Fibroblast of lung (primary cell): Measurements from ENCODE around the gene AK8. TPM values are rescaled to one million over a fixed set of nuclear protein-coding genes. Genes with fewer than 3 reads are reported as not detected.

Experiments
- DNase-seq, 2 donors: peaks; one replicate each; pipeline versions ENCODE4 v3.0.0 to v3.0.0-alpha.2; 2010; ENCODE audit warnings: low read depth in 2 of 2
- H2AFZ ChIP-seq: 2 replicates; pipeline ENCODE4 v1.5.1; 2012; ENCODE audit warnings: low read length, control low read depth, inconsistent platforms
- H3K27ac ChIP-seq: 2 replicates; pipeline ENCODE4 v1.5.1; 2011; ENCODE audit warnings: low read length, control low read depth; ENCODE audit not compliant: insufficient read depth
- H3K27me3 ChIP-seq: 2 replicates; pipeline ENCODE4 v1.5.1; 2011; ENCODE audit warnings: mild to moderate bottlenecking, low read length; ENCODE audit not compliant: control insufficient read depth, insufficient read depth
- H3K36me3 ChIP-seq: 2 replicates; pipeline ENCODE4 v1.5.1; 2011; ENCODE audit warnings: low read length; ENCODE audit not compliant: control insufficient read depth, insufficient read depth
- H3K4me1 ChIP-seq: 2 replicates; pipeline ENCODE4 v1.5.1; 2011; ENCODE audit warnings: low read length; ENCODE audit not compliant: control insufficient read depth, insufficient read depth; ENCODE audit errors: extremely low read depth
- H3K4me2 ChIP-seq: 2 replicates; pipeline ENCODE4 v1.5.1; 2011; ENCODE audit warnings: low read length, control low read depth; ENCODE audit not compliant: insufficient read depth; ENCODE audit errors: extremely low read depth
- H3K4me3 ChIP-seq, 4 experiments: fragments of 200-600 bp in 1 of 4; sonication (generic) in 1 of 4; replicated peaks in 1 of 4; 2 replicates each; pipeline ENCODE4 v1.5.1; 2011 to 2016; ENCODE audit warnings: low read length in 4 of 4, low read depth in 3 of 4, mild to moderate bottlenecking in 3 of 4, control low read depth in 2 of 4, inconsistent platforms in 1 of 4, mixed read lengths in 1 of 4; ENCODE audit not compliant: insufficient read depth in 1 of 4; ENCODE audit errors: control extremely low read depth in 1 of 4
- H3K79me2 ChIP-seq: 2 replicates; pipeline ENCODE4 v1.5.1; 2012; ENCODE audit warnings: mild to moderate bottlenecking, low read length, inconsistent platforms; ENCODE audit not compliant: control insufficient read depth, insufficient read depth
- H3K9ac ChIP-seq: 2 replicates; pipeline ENCODE4 v1.5.1; 2011; ENCODE audit warnings: mild to moderate bottlenecking, low read length, control low read depth; ENCODE audit not compliant: insufficient read depth
- H3K9me3 ChIP-seq: 2 replicates; pipeline ENCODE4 v1.5.1; 2012; ENCODE audit warnings: low read depth, low read length; ENCODE audit not compliant: control insufficient read depth, insufficient read depth
- H4K20me1 ChIP-seq: 2 replicates; pipeline ENCODE4 v1.5.1; 2011; ENCODE audit warnings: low read length; ENCODE audit not compliant: control insufficient read depth, insufficient read depth; ENCODE audit errors: extremely low read depth
- EZH2 ChIP-seq: IDR thresholded peaks from 2 replicates; pipeline ENCODE4 v1.5.1; 2012; ENCODE audit warnings: low read length, control low read depth, mild to moderate bottlenecking; ENCODE audit errors: missing control alignments
- polyA plus RNA-seq, 2 donors: library from polyadenylated mRNA; depleted of rRNA in 1 of 2; stranded (reverse) in 1 of 2; unstranded in 1 of 2; fragments of >200 nt; gene quantifications; 2 replicates each; pipeline ENCODE4 v1.2.1, GENCODE V29; 2011 to 2012; ENCODE audit warnings: missing spikeins in 1 of 2
- total RNA-seq: library from RNA; depleted of rRNA; stranded (reverse); fragments of >200 nt; gene quantifications from 2 replicates; pipeline ENCODE4 v1.2.1, GENCODE V29; 2014
- TF ChIP-seq, protein P1 (sequence below), 2 donors: IDR thresholded peaks in 1 of 2; conservative IDR thresholded peaks in 1 of 2; 1 replicate in 1 of 2; 2 replicates in 1 of 2; pipeline ENCODE4 v1.5.1; 2011 to 2012; ENCODE audit warnings: low read length in 2 of 2, control low read depth in 1 of 2, inconsistent platforms in 1 of 2, low read depth in 1 of 2, mild to moderate bottlenecking in 1 of 2

AK8 gene
- total and polyA plus RNA-seq, 2 donors (not counting 1 experiment from before 2014, with no cell fraction given): 0.17 to 0.50 TPM

DNA sequence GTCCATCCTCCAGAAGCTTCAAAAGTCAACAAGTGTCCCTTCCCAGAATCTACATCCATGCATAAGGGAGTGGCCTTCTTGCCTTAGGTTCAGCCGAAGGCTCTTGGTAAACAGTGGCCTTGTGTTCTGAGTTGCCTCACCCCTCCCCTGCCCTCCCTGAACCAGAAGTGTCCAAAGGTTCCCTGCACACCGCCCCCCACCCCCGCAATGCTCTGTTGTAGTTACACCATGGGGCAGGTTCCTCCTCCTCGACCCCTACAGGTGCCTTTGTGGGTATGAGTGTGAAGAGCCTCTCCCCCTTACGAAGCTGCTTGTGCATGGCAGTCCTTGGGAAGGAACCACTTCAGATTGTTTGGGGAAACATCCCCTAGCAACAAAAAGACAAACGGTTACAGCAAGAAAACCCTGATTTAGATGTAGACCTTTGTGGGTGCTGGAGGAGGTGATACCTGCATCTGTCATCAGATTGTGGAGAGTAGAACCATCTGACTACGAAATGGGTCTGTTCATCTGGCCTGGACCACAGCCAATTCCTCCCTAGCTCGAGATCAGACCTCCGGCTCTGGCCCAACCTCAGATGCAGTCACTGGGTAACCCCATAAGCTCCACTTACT is 7.7 kb upstream of the AK8 start:
- no peak for TF ChIP-seq EZH2
- TF ChIP-seq, protein P1, sequence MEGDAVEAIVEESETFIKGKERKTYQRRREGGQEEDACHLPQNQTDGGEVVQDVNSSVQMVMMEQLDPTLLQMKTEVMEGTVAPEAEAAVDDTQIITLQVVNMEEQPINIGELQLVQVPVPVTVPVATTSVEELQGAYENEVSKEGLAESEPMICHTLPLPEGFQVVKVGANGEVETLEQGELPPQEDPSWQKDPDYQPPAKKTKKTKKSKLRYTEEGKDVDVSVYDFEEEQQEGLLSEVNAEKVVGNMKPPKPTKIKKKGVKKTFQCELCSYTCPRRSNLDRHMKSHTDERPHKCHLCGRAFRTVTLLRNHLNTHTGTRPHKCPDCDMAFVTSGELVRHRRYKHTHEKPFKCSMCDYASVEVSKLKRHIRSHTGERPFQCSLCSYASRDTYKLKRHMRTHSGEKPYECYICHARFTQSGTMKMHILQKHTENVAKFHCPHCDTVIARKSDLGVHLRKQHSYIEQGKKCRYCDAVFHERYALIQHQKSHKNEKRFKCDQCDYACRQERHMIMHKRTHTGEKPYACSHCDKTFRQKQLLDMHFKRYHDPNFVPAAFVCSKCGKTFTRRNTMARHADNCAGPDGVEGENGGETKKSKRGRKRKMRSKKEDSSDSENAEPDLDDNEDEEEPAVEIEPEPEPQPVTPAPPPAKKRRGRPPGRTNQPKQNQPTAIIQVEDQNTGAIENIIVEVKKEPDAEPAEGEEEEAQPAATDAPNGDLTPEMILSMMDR (conservative IDR thresholded peaks at IDR 0.05 in 1 of 2, IDR thresholded peaks at IDR 0.05 in 1 of 2; ENCODE audit: low read depth in 1 of 2, low read length in 2 of 2): no peak
- Histone ChIP-seq H3K4me3 (no peak overlapping the region), H3K9me3 (no peaks in the 10 kb centered on the region), H3K4me1 (no peaks in the 10 kb centered on the region), H3K27me3 (no peaks in the 10 kb centered on the region), H3K4me2 (no peak overlapping the region), H3K27ac (no peak overlapping the region), H3K9ac (no peak overlapping the region), H3K79me2 (no peaks in the 10 kb centered on the region), H2AFZ (no peak overlapping the region), H4K20me1 (no peaks in the 10 kb centered on the region), H3K36me3 (no peaks in the 10 kb centered on the region)
- DNase-seq: no peak

DNA sequence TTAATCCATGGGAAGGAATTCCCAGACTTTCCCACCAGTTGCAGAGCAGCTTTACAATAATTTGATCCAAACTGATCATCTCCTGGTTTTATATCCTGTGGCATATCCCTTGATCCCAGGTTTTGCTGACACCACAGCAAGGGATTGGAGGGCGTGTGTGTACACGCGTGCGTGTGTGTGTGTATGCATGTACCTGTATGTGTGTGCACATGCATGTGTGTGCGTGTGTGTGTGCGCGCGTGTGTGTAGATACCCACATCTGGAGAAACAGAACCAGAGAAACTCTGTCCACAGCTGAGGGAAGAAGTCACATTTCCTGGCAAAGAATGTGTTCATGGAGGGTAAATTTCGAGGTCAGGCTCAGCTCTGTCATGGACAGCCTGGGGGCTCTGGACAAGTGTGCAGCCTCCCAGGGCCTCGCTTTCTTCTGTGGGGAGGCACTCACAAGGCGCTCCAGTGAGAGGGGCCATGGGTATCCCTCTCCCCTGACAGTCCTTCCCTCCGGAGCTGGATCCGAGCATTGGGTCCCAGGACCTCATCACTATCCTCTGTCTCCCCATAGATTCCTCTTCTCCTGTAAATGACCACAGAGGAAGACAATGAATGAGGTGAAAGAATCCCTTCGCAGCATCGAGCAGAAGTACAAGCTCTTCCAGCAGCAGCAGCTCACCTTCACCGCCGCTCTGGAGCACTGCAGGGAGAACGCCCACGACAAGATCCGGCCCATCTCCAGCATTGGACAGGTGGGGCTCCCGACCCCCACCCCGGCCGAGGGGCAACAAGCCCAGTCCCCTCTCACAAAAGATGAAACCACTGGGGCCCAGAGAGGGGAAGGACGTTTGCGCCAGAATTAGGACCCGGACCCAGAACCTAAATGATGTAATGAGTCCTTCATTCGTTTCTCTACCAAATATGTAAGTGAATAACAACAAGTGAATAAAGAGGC is 5.5 kb upstream of the AK8 start:
- no peak overlapping the region for H2AFZ ChIP-seq
- H3K4me1 ChIP-seq: peaks cover 2% of the 10 kb centered on the region
- no peak overlapping the region for H3K9ac ChIP-seq
- DNase-seq: no peak
- no peak overlapping the region for H3K4me2 ChIP-seq
- H3K9me3 ChIP-seq: no peaks in the 10 kb centered on the region
- H4K20me1 ChIP-seq: no peaks in the 10 kb centered on the region
- no peaks in the 10 kb centered on the region for H3K36me3 ChIP-seq
- no peaks in the 10 kb centered on the region for H3K27me3 ChIP-seq
- H3K79me2 ChIP-seq: no peaks in the 10 kb centered on the region
- no peak overlapping the region for H3K4me3 ChIP-seq
- no peak overlapping the region for H3K27ac ChIP-seq
- TF ChIP-seq EZH2: no peak
- TF ChIP-seq, protein P1 (conservative IDR thresholded peaks at IDR 0.05 in 1 of 2, IDR thresholded peaks at IDR 0.05 in 1 of 2; ENCODE audit: low read depth in 1 of 2, low read length in 2 of 2): no peak

DNA sequence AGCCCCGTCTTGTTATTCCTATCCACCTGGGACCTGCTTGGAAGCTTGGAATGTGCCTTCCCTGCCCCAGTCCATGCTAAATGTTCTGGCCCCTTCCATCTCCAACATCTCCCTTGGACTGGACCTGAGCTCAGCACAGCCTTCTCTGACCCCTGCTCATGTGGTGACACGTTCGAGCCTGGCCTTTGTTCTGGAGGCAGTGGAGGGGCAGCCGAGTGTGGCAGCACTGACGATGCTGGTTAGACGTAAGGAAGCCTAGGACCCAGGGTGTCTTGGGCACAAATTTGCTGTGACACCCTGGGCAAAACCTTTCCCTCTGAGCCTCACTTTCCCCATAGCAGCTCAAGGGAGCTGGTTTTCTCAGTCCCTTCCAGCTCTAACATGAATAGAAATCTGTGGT is 4.5 kb upstream of the AK8 start:
- H3K9ac ChIP-seq: no peak overlapping the region
- H3K27me3 ChIP-seq: no peaks in the 10 kb centered on the region
- no peak overlapping the region for H3K4me2 ChIP-seq
- DNase-seq: no peak
- no peaks in the 10 kb centered on the region for H3K79me2 ChIP-seq
- H3K4me3 ChIP-seq: no peak overlapping the region
- no peaks in the 10 kb centered on the region for H3K9me3 ChIP-seq
- TF ChIP-seq EZH2: no peak
- TF ChIP-seq, protein P1 (conservative IDR thresholded peaks at IDR 0.05 in 1 of 2, IDR thresholded peaks at IDR 0.05 in 1 of 2; ENCODE audit: low read depth in 1 of 2, low read length in 2 of 2): no peak
- no peak overlapping the region for H2AFZ ChIP-seq
- no peaks in the 10 kb centered on the region for H3K36me3 ChIP-seq
- H3K4me1 ChIP-seq: peaks cover 2% of the 10 kb centered on the region
- no peak overlapping the region for H3K27ac ChIP-seq
- H4K20me1 ChIP-seq: no peaks in the 10 kb centered on the region
